ENCODE measurements around the gene IL1A. TPM values are rescaled to one million over a fixed set of nuclear protein-coding genes. Genes with fewer than 3 reads are reported as not detected.

IL1A gene
- total RNA-seq, 1 experiment from 2014 or later, result 1.0 TPM

DNA sequence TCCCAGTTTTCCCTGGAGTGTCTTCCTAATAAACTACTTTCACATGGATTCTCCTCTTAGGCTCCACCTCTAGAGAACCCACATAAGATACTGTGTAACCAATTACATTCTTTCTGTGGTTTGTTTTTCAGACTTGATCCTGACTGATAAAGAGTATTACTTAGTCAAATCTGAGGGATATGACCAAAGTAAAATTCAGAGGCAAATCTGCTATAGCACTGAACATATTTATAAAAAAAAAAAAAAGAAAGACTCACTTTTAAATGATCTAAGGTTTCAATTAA is 33.8 kb downstream of the IL1A start:
- DNase-seq (ENCODE audit: low read depth), result no peak
- in situ Hi-C loops (cut with HindIII; ENCODE audit: low pct_unique_long_range_greater_than_20kb, low sequenced_read_pairs), result no loop called here

GRCh38 chr2:112749755-112750559 is 34.3 kb downstream of the IL1A start:
- peak; percentile 70 for DNase-seq (ENCODE audit: low read depth)

GRCh38 chr2:112740527-112740926 is 43.8 kb downstream of the IL1A start:
- in situ Hi-C loops (cut with HindIII; ENCODE audit: low pct_unique_long_range_greater_than_20kb, low sequenced_read_pairs), result no loop called here
- DNase-seq (ENCODE audit: low read depth), result no peak

More at GRCh38 chr2:112749755-112750559, 34.3 kb downstream of the IL1A start:
- in situ Hi-C loops (cut with HindIII; ENCODE audit: low pct_unique_long_range_greater_than_20kb, low sequenced_read_pairs), result no loop called here

DNA sequence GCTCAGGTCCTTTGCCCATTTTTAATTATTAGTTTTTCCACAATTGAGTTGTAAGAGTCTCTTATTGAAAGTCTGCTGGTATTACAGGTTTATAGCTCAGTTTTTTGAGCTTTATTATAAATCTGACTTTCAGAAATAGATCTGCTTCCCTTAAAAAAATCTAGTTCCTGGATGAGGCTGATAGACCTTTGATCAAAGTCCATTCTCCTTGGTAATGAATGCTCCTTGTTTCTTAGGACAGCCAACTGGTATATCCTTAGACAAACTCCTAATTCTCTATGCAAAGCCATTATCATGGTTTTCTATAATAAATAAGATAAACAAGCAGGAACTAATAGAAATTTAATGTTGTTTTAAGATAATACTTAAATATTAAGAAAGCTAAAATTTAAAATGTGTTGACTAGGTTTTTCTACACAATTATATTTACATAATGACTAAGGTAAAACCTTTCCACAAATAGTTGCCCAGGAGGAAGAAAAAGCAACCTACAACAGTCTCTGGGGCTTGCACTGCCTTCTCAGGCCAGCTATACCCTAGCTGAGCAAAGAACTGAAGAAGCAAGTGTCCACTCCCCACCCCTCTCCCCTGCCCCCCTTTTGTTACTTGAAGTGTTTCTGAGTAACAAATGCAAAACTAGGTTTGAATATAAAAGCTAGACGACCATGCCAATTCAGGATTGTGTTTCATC is 46.6 kb downstream of the IL1A start:
- DNase-seq (ENCODE audit: low read depth), result no peak
- in situ Hi-C loops (cut with HindIII; ENCODE audit: low pct_unique_long_range_greater_than_20kb, low sequenced_read_pairs), result no loop called here

GRCh38 chr2:112733871-112734270 is 50.4 kb downstream of the IL1A start:
- DNase-seq (ENCODE audit: low read depth), result no peak
- in situ Hi-C loops (cut with HindIII; ENCODE audit: low pct_unique_long_range_greater_than_20kb, low sequenced_read_pairs), result no loop called here

- no peak for DNase-seq (ENCODE audit: low read depth)
- in situ Hi-C loops (cut with HindIII; ENCODE audit: low pct_unique_long_range_greater_than_20kb, low sequenced_read_pairs), result no loop called here
These were observed 50.8 kb downstream of the IL1A start for GRCh38 chr2:112733456-112733855.

DNA sequence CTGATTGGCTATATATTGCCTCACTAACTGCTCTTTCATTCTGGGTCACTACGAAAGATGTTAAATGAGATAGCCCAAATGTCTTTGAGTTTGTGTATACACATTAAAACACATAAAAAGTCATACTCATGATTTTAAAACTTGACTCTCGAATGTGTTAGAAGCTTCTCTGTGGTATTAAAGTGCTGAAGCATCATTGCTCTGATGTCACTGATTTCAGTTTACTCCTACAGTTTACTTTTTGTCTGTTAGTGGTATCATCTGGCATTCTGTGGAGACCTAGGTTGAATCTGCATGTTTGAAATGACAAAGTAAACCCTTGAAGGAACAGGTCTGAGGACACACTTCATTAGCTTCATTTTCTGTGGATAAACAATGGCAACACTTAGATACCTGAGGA is 52.8 kb downstream of the IL1A start:
- in situ Hi-C loops (cut with HindIII; ENCODE audit: low pct_unique_long_range_greater_than_20kb, low sequenced_read_pairs), result no loop called here
- no peak for DNase-seq (ENCODE audit: low read depth)

GRCh38 chr2:112730791-112731190 is 53.5 kb downstream of the IL1A start:
- no peak for DNase-seq (ENCODE audit: low read depth)
- in situ Hi-C loops (cut with HindIII; ENCODE audit: low pct_unique_long_range_greater_than_20kb, low sequenced_read_pairs), result no loop called here

DNA sequence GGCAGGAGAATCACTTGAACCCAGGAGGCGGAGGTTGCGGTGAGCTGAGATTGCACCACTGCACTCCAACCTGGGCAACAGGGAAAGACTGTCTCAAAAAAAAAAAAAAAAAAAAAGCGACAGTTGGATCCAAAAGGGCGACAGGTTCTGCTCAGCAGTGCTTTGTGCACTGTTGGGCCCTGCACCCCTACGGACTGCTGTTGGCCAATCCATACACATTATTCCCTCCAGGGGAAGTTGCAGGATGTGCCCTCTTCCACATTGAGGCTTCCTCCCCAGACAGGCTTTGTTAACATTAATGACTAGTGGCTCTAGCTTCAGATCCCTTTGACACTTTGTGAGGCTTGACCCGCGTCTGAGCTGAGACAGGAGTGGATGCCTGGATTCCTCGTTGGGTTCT is 54.1 kb downstream of the IL1A start:
- in situ Hi-C loops (cut with HindIII; ENCODE audit: low pct_unique_long_range_greater_than_20kb, low sequenced_read_pairs), result no loop called here
- DNase-seq (ENCODE audit: low read depth), result no peak

GRCh38 chr2:112728378-112729175 is 55.7 kb downstream of the IL1A start:
- no peak for DNase-seq (ENCODE audit: low read depth)
- in situ Hi-C loops (cut with HindIII; ENCODE audit: low pct_unique_long_range_greater_than_20kb, low sequenced_read_pairs), result no loop called here

DNA sequence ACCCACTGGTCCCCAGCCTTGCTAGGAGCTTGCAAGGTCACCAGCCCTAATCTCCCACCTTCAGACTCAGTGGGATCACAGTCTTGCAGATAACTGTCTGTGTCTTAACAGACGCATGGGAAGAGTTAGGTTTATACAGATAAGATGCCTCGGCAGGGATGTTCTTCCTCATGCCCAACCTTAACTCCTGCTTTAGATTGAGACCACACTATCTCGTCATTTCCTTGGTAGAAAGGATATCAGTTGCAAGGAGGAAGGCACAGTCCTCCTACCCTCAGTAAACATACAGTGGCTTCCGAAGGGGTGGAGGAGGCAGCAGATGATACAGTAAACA is 56.3 kb downstream of the IL1A start:
- in situ Hi-C loops (cut with HindIII; ENCODE audit: low pct_unique_long_range_greater_than_20kb, low sequenced_read_pairs), result no loop called here
- no peak for DNase-seq (ENCODE audit: low read depth)

GRCh38 chr2:112727276-112728028 is 56.8 kb downstream of the IL1A start:
- DNase-seq (ENCODE audit: low read depth), result no peak
- in situ Hi-C loops (cut with HindIII; ENCODE audit: low pct_unique_long_range_greater_than_20kb, low sequenced_read_pairs), result no loop called here

DNA sequence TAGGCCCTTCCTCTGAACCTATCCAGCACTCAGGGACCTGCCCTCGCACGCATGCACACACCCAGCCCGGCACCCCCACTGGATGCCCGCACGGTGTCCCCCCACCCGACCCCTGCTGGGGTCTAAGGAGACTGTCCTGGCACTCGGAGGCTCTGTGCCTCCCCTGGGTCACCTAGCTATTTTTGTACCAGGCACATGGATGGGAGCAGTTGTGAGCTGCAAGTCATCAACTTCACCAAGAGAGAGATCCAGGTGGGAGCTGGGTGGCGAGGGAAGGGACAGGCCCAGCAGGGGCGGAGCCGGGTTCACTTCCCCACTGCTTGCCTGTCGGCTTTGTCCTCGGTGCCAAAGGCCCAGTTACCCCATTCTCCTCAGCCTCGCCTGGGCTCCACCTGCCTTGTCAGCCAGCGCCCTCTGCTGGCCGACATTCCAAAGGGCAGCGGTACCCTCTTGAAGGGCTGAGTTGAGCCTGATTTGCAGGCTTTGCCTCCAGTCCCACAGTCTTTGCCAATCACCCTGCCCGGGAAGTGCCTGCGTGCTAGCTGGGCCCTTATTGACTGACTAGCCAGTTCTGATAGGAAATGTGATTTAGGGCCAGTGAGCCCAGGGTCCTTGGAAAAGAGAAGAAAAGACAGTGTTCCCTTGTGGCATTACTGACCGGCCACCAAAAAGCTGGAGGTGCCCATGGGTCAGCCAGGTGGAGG is 57.7 kb downstream of the IL1A start:
- DNase-seq (ENCODE audit: low read depth), result peak; percentile 88
- in situ Hi-C loops (cut with HindIII; ENCODE audit: low pct_unique_long_range_greater_than_20kb, low sequenced_read_pairs), result no loop called here

DNA sequence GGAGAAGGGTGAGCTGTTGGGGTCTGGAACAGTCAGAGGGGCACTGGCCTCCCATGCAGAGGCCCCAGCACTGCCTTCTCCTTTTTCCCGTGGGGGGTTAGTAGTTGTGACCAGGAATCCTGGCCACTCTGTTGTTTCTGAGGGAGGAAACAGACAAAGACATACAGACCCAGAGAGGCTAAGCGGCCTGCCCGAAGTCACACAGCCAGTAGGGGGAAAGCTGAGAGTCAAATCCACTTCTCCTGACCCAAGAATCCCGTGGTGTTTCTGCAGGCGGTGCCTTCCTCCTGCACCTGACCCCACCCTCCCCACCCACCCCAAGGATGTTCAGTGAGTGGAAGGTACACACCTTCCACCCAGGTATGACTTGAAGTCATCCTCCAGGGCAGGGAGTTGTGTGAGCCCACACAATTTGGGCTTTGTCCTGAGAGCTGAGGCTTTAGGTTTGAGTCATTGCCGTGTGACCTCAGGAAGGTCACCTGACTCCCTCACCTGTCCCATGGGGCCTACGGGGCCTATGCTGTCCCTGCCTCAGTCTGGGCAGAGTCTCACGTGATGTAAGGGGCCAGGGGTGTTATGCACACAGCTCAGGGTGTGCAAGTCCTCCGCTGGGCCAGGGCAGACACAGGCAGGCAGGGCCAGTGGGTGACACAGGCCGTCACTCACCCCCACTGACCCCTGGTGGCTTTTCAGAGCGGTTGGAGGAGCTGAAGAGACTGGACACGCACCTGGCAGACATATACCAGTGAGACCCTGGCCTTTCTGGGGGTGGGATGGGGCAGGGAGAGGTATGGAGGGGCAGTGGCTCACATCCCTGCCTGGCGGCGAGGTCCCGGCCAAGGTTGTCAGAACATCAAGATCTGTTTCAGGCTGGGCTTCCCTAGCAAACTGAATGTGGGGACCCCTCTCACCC is 58.5 kb downstream of the IL1A start:
- in situ Hi-C loops (cut with HindIII; ENCODE audit: low pct_unique_long_range_greater_than_20kb, low sequenced_read_pairs), result no loop called here

DNA sequence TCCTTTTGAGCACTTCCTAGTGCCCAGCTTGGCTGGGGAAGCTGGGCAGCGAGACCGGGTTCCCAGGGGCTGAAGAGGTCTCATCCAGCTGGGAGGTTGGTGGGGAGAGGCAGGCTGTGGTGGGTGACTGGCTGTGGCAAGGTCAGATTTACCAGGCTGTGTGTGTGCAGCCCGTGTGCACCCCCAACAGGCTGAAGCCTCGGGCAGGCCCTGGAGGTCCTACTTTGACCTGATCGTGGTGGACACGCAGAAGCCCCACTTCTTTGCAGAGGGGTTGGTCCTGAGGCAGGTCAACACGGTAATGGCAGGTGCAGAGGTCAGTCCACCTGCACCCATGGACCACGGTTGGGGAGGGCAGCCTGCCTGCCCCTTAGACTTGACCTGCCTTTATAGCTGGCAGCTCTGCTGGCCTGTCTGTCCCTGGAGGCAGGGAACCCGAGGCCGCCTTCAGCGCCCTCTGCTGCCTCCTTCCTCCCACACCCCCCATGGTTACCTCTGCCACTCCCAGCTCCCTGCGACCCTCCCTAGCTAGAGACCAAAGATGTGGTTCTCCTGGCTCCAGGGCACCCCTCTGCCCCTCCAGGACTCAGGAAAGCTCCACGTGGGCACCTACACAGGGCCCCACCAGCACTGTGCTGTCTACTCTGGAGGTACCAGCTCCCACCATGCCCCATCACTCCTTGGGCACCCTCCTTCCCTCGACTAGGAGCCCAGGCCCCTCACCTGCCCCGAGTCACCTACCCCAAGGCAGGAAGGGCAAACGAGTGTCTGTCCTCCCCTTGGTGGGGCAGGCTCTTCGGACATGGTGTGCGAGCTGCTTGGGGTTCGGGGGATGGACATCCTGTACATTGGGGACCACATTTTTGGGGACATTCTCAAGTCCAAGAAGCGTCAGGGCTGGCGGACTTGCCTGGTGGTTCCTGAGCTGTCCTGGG is 59.4 kb downstream of the IL1A start:
- in situ Hi-C loops (cut with HindIII; ENCODE audit: low pct_unique_long_range_greater_than_20kb, low sequenced_read_pairs), result no loop called here
- peak; percentile 41 for DNase-seq (ENCODE audit: low read depth)

More for the DNA sequence above, 58.5 kb downstream of the IL1A start:
- DNase-seq (ENCODE audit: low read depth), result peak; percentile 26

DNA sequence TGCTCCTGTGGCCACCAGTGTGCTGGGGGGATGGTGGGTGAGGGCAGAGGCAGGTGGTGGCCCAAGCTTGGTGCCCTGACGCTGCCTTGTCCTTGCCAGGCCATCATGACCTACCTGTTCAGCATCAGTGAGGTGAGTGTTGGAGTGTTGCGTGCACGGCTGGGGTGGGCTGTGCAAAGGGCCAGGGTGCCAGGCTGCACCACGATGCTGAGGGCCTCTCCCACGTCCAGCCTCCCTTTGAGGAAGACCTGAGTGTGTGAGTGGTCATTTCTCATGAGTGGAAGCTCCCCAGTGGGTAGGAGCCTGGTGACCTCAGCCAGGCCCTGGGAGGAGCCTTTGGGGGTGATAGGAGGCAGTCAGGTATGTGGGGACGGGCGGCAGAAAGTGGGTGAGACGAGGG is 60.3 kb downstream of the IL1A start:
- no peak for DNase-seq (ENCODE audit: low read depth)
- in situ Hi-C loops (cut with HindIII; ENCODE audit: low pct_unique_long_range_greater_than_20kb, low sequenced_read_pairs), result no loop called here

Data from Caki2 (cell line).